H9 (cell line): ENCODE results near the gene TMPRSS2. TPM values are rescaled to one million over a fixed set of nuclear protein-coding genes. Genes with fewer than 3 reads are reported as not detected.
A peak's percentile ranks its signal among the peaks of the same experiment; 100 is the strongest.

Source experiments
- DNase-seq: peaks from one replicate; pipeline ENCODE4 v3.0.0-alpha.2; 2017
- H2AFZ ChIP-seq: one replicate; pipeline ENCODE4 v1.6.1; 2013; ENCODE audit warnings: mild to moderate bottlenecking, low read length, control low read depth, moderate library complexity
- H2AK5ac ChIP-seq: 2 replicates; pipeline ENCODE4 v1.6.1; 2013; ENCODE audit warnings: low read length, control low read depth, mixed read lengths; ENCODE audit not compliant: insufficient read length
- H2BK120ac ChIP-seq: one replicate; pipeline ENCODE4 v1.6.1; 2013; ENCODE audit warnings: low read depth, mild to moderate bottlenecking, low read length, control low read depth, inconsistent platforms; ENCODE audit not compliant: poor library complexity, severe bottlenecking
- H2BK12ac ChIP-seq: 2 replicates; pipeline ENCODE4 v1.6.1; 2013; ENCODE audit warnings: low read length, control low read depth, mixed read lengths, low read depth; ENCODE audit not compliant: insufficient read length
- H2BK15ac ChIP-seq: 2 replicates; pipeline ENCODE4 v1.6.1; 2013; ENCODE audit warnings: low read depth, low read length, control low read depth
- H2BK20ac ChIP-seq: one replicate; pipeline ENCODE4 v1.6.1; 2013; ENCODE audit warnings: low read depth, mild to moderate bottlenecking, low read length, control low read depth, inconsistent platforms; ENCODE audit not compliant: poor library complexity, severe bottlenecking
- H2BK5ac ChIP-seq: 2 replicates; pipeline ENCODE4 v1.6.1; 2013; ENCODE audit warnings: low read length, control low read depth, mixed read lengths; ENCODE audit not compliant: insufficient read length
- H3K14ac ChIP-seq: 2 replicates; pipeline ENCODE4 v1.6.1; 2013; ENCODE audit warnings: low read length, control low read depth; ENCODE audit not compliant: insufficient read depth
- H3K18ac ChIP-seq: 2 replicates; pipeline ENCODE4 v1.6.1; 2013; ENCODE audit warnings: low read depth, mild to moderate bottlenecking, mixed read lengths, low read length, control low read depth; ENCODE audit not compliant: insufficient read length
- H3K23ac ChIP-seq: 2 replicates; pipeline ENCODE4 v1.6.1; 2013; ENCODE audit warnings: low read length, control low read depth, mixed read lengths, low read depth; ENCODE audit not compliant: insufficient read length
- H3K23me2 ChIP-seq: 2 replicates; pipeline ENCODE4 v1.6.1; 2013; ENCODE audit warnings: low read depth, mild to moderate bottlenecking, mixed read lengths, low read length, control low read depth; ENCODE audit not compliant: insufficient read length, poor library complexity, severe bottlenecking
- H3K27ac ChIP-seq: 2 replicates; pipeline ENCODE4 v1.5.1; 2013; ENCODE audit warnings: low read length, control low read depth, mixed read lengths, low read depth; ENCODE audit not compliant: insufficient read length
- H3K27me3 ChIP-seq: 2 replicates; pipeline ENCODE4 v1.6.1; 2013; ENCODE audit warnings: low read length, control low read depth, inconsistent platforms; ENCODE audit not compliant: insufficient read depth
- H3K4ac ChIP-seq: 2 replicates; pipeline ENCODE4 v1.6.1; 2013; ENCODE audit warnings: low read depth, mild to moderate bottlenecking, control low read depth, inconsistent platforms, low read length, moderate library complexity
- H3K4me1 ChIP-seq: 2 replicates; pipeline ENCODE4 v1.6.1; 2013; ENCODE audit warnings: low read length, control low read depth, inconsistent platforms; ENCODE audit not compliant: insufficient read depth
- H3K4me2 ChIP-seq: 2 replicates; pipeline ENCODE4 v1.6.1; 2013; ENCODE audit warnings: low read length, control low read depth, mixed read lengths; ENCODE audit not compliant: insufficient read length, insufficient read depth
- H3K56ac ChIP-seq: 2 replicates; pipeline ENCODE4 v1.6.1; 2013; ENCODE audit warnings: low read depth, mild to moderate bottlenecking, mixed read lengths, low read length, control low read depth; ENCODE audit not compliant: insufficient read length
- H3K79me1 ChIP-seq: 2 replicates; pipeline ENCODE4 v1.6.1; 2013; ENCODE audit warnings: low read depth, mild to moderate bottlenecking, moderate library complexity, low read length, control low read depth, inconsistent platforms; ENCODE audit not compliant: insufficient read depth, poor library complexity, severe bottlenecking
- H3K79me2 ChIP-seq: 2 replicates; pipeline ENCODE4 v1.6.1; 2013; ENCODE audit warnings: low read length, control low read depth, inconsistent platforms; ENCODE audit not compliant: insufficient read depth
- H3K9ac ChIP-seq: 2 replicates; pipeline ENCODE4 v1.6.1; 2013; ENCODE audit warnings: low read length, control low read depth, mixed read lengths; ENCODE audit not compliant: insufficient read length; ENCODE audit errors: extremely low read depth
- H3K9me3 ChIP-seq: one replicate; pipeline ENCODE4 v1.6.1; 2013; ENCODE audit warnings: low read depth, low read length, inconsistent platforms; ENCODE audit not compliant: control insufficient read depth
- H3T11ph ChIP-seq: one replicate; pipeline ENCODE4 v1.6.1; 2013; ENCODE audit warnings: mild to moderate bottlenecking, low read length, control low read depth, inconsistent platforms
- H4K20me1 ChIP-seq: one replicate; pipeline ENCODE4 v1.6.1; 2013; ENCODE audit not compliant: control insufficient read depth, insufficient read length, insufficient read depth
- H4K5ac ChIP-seq: 2 replicates; pipeline ENCODE4 v1.6.1; 2013; ENCODE audit warnings: low read depth, mild to moderate bottlenecking, mixed read lengths, low read length, control low read depth; ENCODE audit not compliant: insufficient read length
- H4K8ac ChIP-seq: replicated peaks from 2 replicates; pipeline ENCODE4 v1.6.1; 2013; ENCODE audit warnings: low read length, control low read depth, mixed read lengths, low read depth; ENCODE audit not compliant: insufficient read length
- H4K91ac ChIP-seq: 2 replicates; pipeline ENCODE4 v1.6.1; 2013; ENCODE audit warnings: low read depth, mild to moderate bottlenecking, moderate library complexity, mixed read lengths, low read length, control low read depth; ENCODE audit not compliant: insufficient read length
- H3K27ac Mint-ChIP-seq, 3 experiments: 2 replicates in 2 of 3; 3 replicates in 1 of 3; pipeline ENCODE4 v1.8.0; 2020 to 2021; ENCODE audit warnings: mixed read lengths in 3 of 3, mild to moderate bottlenecking in 1 of 3, moderate library complexity in 1 of 3
- H3K27me3 Mint-ChIP-seq: 2 replicates; pipeline ENCODE4 v1.8.0; 2021; ENCODE audit warnings: low read depth, mild to moderate bottlenecking, moderate library complexity, mixed read lengths
- H3K36me3 Mint-ChIP-seq, 3 experiments: 2 replicates in 2 of 3; 3 replicates in 1 of 3; pipeline ENCODE4 v1.8.0; 2020 to 2021; ENCODE audit warnings: low read depth in 3 of 3, mixed read lengths in 3 of 3; ENCODE audit not compliant: insufficient read depth in 1 of 3
- H3K4me1 Mint-ChIP-seq, 2 experiments: 2 replicates each; pipeline ENCODE4 v1.8.0; 2020; ENCODE audit warnings: mixed read lengths in 2 of 2
- H3K4me3 Mint-ChIP-seq, 2 experiments: 2 replicates in 1 of 2; 3 replicates in 1 of 2; pipeline ENCODE4 v1.8.0; 2020 to 2021; ENCODE audit warnings: mild to moderate bottlenecking in 2 of 2, mixed read lengths in 2 of 2, moderate library complexity in 1 of 2
- H3K9me3 Mint-ChIP-seq, 2 experiments: 2 replicates in 1 of 2; 3 replicates in 1 of 2; pipeline ENCODE4 v1.8.0; 2020; ENCODE audit warnings: mild to moderate bottlenecking in 2 of 2, mixed read lengths in 2 of 2, moderate library complexity in 1 of 2
- WGBS: extraction: QIAGEN DNeasy Blood & Tissue Kit; methylation state at CpG from one replicate; pipeline ENCODE4 v1.1.7; 2013; ENCODE audit warnings: missing lambda C conversion rate, low lambda C conversion rate, mixed read lengths; ENCODE audit not compliant: insufficient read length; ENCODE audit errors: extremely low coverage; 5-methylcytosine and 5-hydroxymethylcytosine counted together
- total RNA-seq: library from RNA; stranded (reverse); gene quantifications from 2 replicates; pipeline ENCODE4 v1.2.1, GENCODE V29; 2021
- TF ChIP-seq, protein P1 (sequence below): fragments of 200-600 bp; sonication (generic); conservative IDR thresholded peaks from 3 replicates; pipeline ENCODE4 v1.8.0; 2021; ENCODE audit warnings: antibody characterized with exemption, mild to moderate bottlenecking

Gene TMPRSS2
- total RNA-seq, 1 experiment from 2014 or later: 12.1 TPM

DNA sequence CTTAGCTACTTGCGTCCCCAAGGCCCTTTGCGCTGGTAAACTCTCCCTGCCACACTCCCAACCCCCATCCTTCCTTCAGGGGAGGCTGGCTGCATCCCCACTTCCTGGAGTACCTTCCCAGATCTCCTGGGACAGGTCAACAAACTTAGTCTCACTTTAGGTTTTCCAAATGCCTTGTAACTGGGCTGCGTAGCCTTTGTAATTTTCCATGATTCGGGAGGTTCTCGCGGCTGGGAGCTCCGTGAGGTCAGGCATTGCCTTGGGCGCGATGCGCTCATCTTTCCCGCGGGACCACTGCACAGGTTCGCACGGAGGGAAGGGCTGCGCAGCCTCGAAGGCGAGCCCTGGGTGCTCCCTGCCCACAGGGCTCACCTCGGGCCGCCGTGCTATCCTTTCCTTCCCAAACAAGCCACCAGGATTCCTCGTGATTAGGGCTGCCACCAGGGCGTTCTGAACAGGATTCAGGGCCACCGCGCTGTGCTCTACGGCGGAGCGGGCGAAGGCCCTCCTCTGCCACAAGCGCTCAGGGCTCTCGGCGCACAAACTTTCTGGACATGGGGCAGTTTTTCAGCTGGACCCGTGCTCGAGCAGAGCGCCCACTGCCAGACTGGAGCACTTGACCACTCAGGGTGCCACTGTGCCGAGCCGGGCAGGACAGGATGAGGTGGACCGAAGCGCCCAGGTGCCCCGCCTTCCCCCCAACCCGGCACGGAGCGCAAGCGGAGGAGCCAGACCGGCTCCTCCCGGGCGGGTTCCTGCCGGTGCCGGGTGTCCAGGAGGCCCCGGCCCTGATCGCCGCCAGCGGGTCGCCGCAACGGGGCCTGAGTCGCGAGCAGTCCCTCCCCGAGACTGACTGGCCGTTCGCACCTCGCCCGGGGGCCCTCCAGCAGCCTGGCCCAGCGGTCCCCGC lies 1.1 kb downstream of the TMPRSS2 start:
- H3K18ac ChIP-seq: peak overlapping the region; percentile 41
- Mint-ChIP-seq H3K27ac (no peak overlapping the region; a peak in 1 of 7 replicates), H3K27me3 (peaks cover 43% of the 10 kb centered on the region), H3K9me3 (no peaks in the 10 kb centered on the region), H3K4me1 (peaks cover 28 to 34% of the 10 kb centered on the region in 2 experiments), H3K36me3 (no peaks in the 10 kb centered on the region), H3K4me3 (peak overlapping the region; percentile 78 to 90)
- WGBS: no CpG with 5 or more reads among the region's 64 CpGs
- H3K4me1 ChIP-seq: no peaks in the 10 kb centered on the region; the same call in 1 of the 2 replicates
- H3T11ph ChIP-seq: no peak overlapping the region
- no peak overlapping the region for H2AFZ ChIP-seq
- no peaks in the 10 kb centered on the region for H3K79me1 ChIP-seq
- H3K23ac ChIP-seq: no peak overlapping the region
- H4K5ac ChIP-seq: no peak overlapping the region
- no peak overlapping the region for H2BK5ac ChIP-seq
- peak overlapping the region; percentile 70 for H3K4me2 ChIP-seq
- no peak overlapping the region; the same call in 1 of the 2 replicates for H3K14ac ChIP-seq
- H3K9me3 ChIP-seq: no peaks in the 10 kb centered on the region
- no peak overlapping the region for H3K56ac ChIP-seq
- H4K8ac ChIP-seq: no peak overlapping the region
- H3K4ac ChIP-seq: no peak overlapping the region
- no peak overlapping the region for H3K9ac ChIP-seq
- no peak overlapping the region for H2BK12ac ChIP-seq
- no peak overlapping the region for H2BK120ac ChIP-seq
- H3K27ac ChIP-seq: no peak overlapping the region
- no peaks in the 10 kb centered on the region for H3K79me2 ChIP-seq
- H2AK5ac ChIP-seq: no peak overlapping the region
- no peak overlapping the region for H2BK15ac ChIP-seq
- H4K91ac ChIP-seq: no peak overlapping the region
- H2BK20ac ChIP-seq: no peak overlapping the region
- H3K27me3 ChIP-seq: peaks cover 10% of the 10 kb centered on the region; the same call in 1 of the 2 replicates
- TF ChIP-seq, protein P1, sequence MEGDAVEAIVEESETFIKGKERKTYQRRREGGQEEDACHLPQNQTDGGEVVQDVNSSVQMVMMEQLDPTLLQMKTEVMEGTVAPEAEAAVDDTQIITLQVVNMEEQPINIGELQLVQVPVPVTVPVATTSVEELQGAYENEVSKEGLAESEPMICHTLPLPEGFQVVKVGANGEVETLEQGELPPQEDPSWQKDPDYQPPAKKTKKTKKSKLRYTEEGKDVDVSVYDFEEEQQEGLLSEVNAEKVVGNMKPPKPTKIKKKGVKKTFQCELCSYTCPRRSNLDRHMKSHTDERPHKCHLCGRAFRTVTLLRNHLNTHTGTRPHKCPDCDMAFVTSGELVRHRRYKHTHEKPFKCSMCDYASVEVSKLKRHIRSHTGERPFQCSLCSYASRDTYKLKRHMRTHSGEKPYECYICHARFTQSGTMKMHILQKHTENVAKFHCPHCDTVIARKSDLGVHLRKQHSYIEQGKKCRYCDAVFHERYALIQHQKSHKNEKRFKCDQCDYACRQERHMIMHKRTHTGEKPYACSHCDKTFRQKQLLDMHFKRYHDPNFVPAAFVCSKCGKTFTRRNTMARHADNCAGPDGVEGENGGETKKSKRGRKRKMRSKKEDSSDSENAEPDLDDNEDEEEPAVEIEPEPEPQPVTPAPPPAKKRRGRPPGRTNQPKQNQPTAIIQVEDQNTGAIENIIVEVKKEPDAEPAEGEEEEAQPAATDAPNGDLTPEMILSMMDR: no peak; the same call in 2 of the 3 replicates
- DNase-seq: peak; percentile 59
- peaks cover 13% of the 10 kb centered on the region for H3K23me2 ChIP-seq
- H4K20me1 ChIP-seq: no peaks in the 10 kb centered on the region
